WTC11 (cell line): Measurements from ENCODE around the gene PRKAR1B.

ENCODE experiments used
- ATF3 ChIP-seq: sonication (generic); formaldehyde crosslinking; conservative IDR thresholded peaks from 2 replicates; pipeline ENCODE4 v1.8.1; 2022; ENCODE audit warnings: mild to moderate bottlenecking, missing genetic modification reagents
- E2F1 ChIP-seq: sonication (generic); formaldehyde crosslinking; IDR thresholded peaks from 2 replicates; pipeline ENCODE4 v1.8.0; 2022; ENCODE audit warnings: mild to moderate bottlenecking, missing genetic modification reagents
- KAT7 ChIP-seq: sonication (generic); formaldehyde crosslinking; IDR thresholded peaks from 2 replicates; pipeline ENCODE4 v1.8.1; 2023; ENCODE audit warnings: missing genetic modification reagents, mild to moderate bottlenecking, borderline replicate concordance
- TEAD1 ChIP-seq: sonication (generic); formaldehyde crosslinking; IDR thresholded peaks from 2 replicates; pipeline ENCODE4 v1.8.0; 2022; ENCODE audit warnings: mild to moderate bottlenecking, missing genetic modification reagents
- TEAD4 ChIP-seq: sonication (generic); formaldehyde crosslinking; IDR thresholded peaks from 2 replicates; pipeline ENCODE4 v1.8.0; 2022; ENCODE audit warnings: mild to moderate bottlenecking, missing genetic modification reagents
- USF2 ChIP-seq: sonication (generic); formaldehyde crosslinking; IDR thresholded peaks from 2 replicates; pipeline ENCODE4 v1.8.1; 2023; ENCODE audit warnings: mild to moderate bottlenecking, missing genetic modification reagents, moderate library complexity
- ZBTB43 ChIP-seq: sonication (generic); formaldehyde crosslinking; IDR thresholded peaks from 2 replicates; pipeline ENCODE4 v1.8.1; 2023; ENCODE audit warnings: mild to moderate bottlenecking, missing genetic modification reagents
- ZNF232 ChIP-seq: sonication (generic); formaldehyde crosslinking; IDR thresholded peaks from 2 replicates; pipeline ENCODE4 v1.8.0; 2022; ENCODE audit warnings: mild to moderate bottlenecking, missing genetic modification reagents
- ZNF263 ChIP-seq: sonication (generic); formaldehyde crosslinking; IDR thresholded peaks from 2 replicates; pipeline ENCODE4 v1.8.1; 2022; ENCODE audit warnings: low read depth, mild to moderate bottlenecking, moderate library complexity, missing genetic modification reagents
- TF ChIP-seq, protein P1 (sequence below): fragments of 200-600 bp; IDR thresholded peaks from 2 replicates; pipeline ENCODE4 v1.8.0; 2022; ENCODE audit warnings: antibody characterized with exemption
- TF ChIP-seq, protein P2 (sequence below): sonication (generic); formaldehyde crosslinking; IDR thresholded peaks from 2 replicates; pipeline ENCODE4 v1.8.1; 2022; ENCODE audit warnings: low read depth, mild to moderate bottlenecking, moderate library complexity, missing genetic modification reagents, borderline replicate concordance

DNA sequence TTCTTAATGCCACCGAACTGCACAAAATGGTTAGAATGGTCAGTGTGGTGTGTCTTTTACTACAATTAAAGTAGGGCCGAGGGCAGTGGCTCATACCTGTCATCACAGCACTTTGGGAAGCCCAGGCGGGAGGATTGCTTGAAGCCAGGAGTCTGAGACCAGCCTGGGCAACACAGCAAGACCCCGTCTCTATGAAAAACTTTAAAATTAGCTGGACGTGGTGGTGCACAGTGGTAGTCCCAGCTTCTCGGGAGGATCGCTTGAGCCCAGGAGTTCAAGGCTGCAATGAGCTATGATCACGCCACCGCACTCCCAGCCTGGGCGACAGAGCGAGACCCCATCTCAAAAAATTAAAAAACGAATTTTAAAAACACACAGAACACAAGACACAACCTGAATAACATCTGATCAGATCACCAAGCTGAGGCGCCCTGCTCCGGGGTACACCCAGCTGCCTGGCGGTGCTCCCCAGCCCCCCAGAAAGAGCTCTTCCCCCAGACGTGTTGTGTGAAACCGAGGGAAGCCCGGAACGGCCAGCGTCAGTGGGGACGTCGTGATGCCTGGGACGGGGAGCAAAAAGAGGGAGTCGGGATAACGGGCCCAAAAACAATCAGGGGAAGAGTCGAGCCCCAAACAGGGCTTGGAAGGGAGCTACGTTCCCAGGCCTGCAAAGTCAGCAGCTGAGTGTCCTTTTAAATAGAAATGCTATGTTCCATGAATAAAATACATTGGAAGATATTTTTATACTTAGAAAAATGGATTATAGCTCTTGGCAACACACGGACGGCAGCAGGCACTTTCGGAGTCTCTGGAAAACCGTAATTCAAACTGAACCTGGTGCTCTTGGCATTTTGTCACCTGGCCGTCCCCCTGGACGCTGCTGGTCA is 126.7 kb downstream of the PRKAR1B start:
- TF ChIP-seq ATF3: no peak
- TF ChIP-seq, protein P1, sequence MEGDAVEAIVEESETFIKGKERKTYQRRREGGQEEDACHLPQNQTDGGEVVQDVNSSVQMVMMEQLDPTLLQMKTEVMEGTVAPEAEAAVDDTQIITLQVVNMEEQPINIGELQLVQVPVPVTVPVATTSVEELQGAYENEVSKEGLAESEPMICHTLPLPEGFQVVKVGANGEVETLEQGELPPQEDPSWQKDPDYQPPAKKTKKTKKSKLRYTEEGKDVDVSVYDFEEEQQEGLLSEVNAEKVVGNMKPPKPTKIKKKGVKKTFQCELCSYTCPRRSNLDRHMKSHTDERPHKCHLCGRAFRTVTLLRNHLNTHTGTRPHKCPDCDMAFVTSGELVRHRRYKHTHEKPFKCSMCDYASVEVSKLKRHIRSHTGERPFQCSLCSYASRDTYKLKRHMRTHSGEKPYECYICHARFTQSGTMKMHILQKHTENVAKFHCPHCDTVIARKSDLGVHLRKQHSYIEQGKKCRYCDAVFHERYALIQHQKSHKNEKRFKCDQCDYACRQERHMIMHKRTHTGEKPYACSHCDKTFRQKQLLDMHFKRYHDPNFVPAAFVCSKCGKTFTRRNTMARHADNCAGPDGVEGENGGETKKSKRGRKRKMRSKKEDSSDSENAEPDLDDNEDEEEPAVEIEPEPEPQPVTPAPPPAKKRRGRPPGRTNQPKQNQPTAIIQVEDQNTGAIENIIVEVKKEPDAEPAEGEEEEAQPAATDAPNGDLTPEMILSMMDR: no peak
- TF ChIP-seq ZBTB43 (CRISPR knock-in tag): no peak
- no peak for TF ChIP-seq ZNF232 (CRISPR knock-in tag)
- no peak for TF ChIP-seq USF2 (CRISPR knock-in tag)
- TF ChIP-seq TEAD4 (CRISPR knock-in tag): no peak
- TF ChIP-seq, protein P2, sequence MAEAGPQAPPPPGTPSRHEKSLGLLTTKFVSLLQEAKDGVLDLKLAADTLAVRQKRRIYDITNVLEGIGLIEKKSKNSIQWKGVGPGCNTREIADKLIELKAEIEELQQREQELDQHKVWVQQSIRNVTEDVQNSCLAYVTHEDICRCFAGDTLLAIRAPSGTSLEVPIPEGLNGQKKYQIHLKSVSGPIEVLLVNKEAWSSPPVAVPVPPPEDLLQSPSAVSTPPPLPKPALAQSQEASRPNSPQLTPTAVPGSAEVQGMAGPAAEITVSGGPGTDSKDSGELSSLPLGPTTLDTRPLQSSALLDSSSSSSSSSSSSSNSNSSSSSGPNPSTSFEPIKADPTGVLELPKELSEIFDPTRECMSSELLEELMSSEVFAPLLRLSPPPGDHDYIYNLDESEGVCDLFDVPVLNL (CRISPR knock-in tag): no peak
- no peak for TF ChIP-seq KAT7 (CRISPR knock-in tag)
- TF ChIP-seq TEAD1: no peak
- TF ChIP-seq E2F1 (CRISPR knock-in tag): no peak
- TF ChIP-seq ZNF263 (CRISPR knock-in tag): no peak
